GM18502 (cell line): ENCODE data around the gene PCBD2.
"Not testable (repeated sequence)": the region's sequence is repeated elsewhere in the genome, so short reads cannot be mapped to it uniquely, and the experiment has no call there.

Source experiments
- ATAC-seq: cut with Tn5 transposase; IDR thresholded peaks from one replicate; pipeline ENCODE4 v1.9.1; 2021; ENCODE audit warnings: mild to moderate bottlenecking; ENCODE audit not compliant: unreplicated experiment, poor library complexity

The PCBD2 gene

GRCh38 chr5:134905246-134905996 lies 490 bp downstream of the PCBD2 start:
- peak; percentile 29 for ATAC-seq

- ATAC-seq = no peak
These were observed 1.9 kb downstream of the PCBD2 start for GRCh38 chr5:134906811-134907210.

GRCh38 chr5:134910752-134911151 lies 5.8 kb downstream of the PCBD2 start:
- ATAC-seq = not testable (repeated sequence)

- ATAC-seq = no peak
These were observed 6.6 kb downstream of the PCBD2 start for GRCh38 chr5:134911285-134912206.

GRCh38 chr5:134913254-134913653 lies 8.3 kb downstream of the PCBD2 start:
- no peak for ATAC-seq

- no peak for ATAC-seq
These were observed 8.9 kb downstream of the PCBD2 start for GRCh38 chr5:134913795-134914194.

- no peak for ATAC-seq
These were observed 12.3 kb downstream of the PCBD2 start for GRCh38 chr5:134917070-134917815.

- no peak for ATAC-seq
These were observed 13.9 kb downstream of the PCBD2 start for GRCh38 chr5:134918861-134919260.

- ATAC-seq = no peak
These were observed 16.1 kb downstream of the PCBD2 start for GRCh38 chr5:134920848-134921575.

- no peak for ATAC-seq
These were observed 27.6 kb downstream of the PCBD2 start for GRCh38 chr5:134932508-134932907.

GRCh38 chr5:134934202-134934601 lies 29.3 kb downstream of the PCBD2 start:
- no peak for ATAC-seq

GRCh38 chr5:134935711-134936602 lies 31.0 kb downstream of the PCBD2 start:
- no peak for ATAC-seq

- ATAC-seq = no peak
These were observed 32.6 kb downstream of the PCBD2 start for GRCh38 chr5:134937526-134937925.

- ATAC-seq = no peak
These were observed 33.1 kb downstream of the PCBD2 start for GRCh38 chr5:134938030-134938429.

- ATAC-seq = no peak
These were observed 34.6 kb downstream of the PCBD2 start for GRCh38 chr5:134939500-134939899.

GRCh38 chr5:134943547-134943946 lies 38.6 kb downstream of the PCBD2 start:
- no peak for ATAC-seq

GRCh38 chr5:134944630-134945029 lies 39.7 kb downstream of the PCBD2 start:
- no peak for ATAC-seq

- no peak for ATAC-seq
These were observed 40.1 kb downstream of the PCBD2 start for GRCh38 chr5:134945041-134945440.

- ATAC-seq = no peak
These were observed 44.0 kb downstream of the PCBD2 start for GRCh38 chr5:134948911-134949310.
